ENCODE measurements around the gene TCN2.

GRCh38 chr22:30584441-30584840 is 22.5 kb upstream of the TCN2 start:
- TF ChIP-seq CTCF (IDR thresholded peaks at IDR 0.05) (no peak), POLR2A (IDR thresholded peaks at IDR 0.05; ENCODE audit: low read depth) (no peak), EP300 (IDR thresholded peaks at IDR 0.05) (no peak), POLR2AphosphoS5 (IDR thresholded peaks at IDR 0.05) (no peak)

Measured in esophagus muscularis mucosa (tissue), 4 donors.